HFF-Myc (cell line): ENCODE results near the gene GNB1L.

ENCODE experiments used
- DNase-seq: peaks from one replicate; pipeline ENCODE4 v3.0.0-alpha.2; 2011; ENCODE audit warnings: low read depth; ENCODE audit errors: extremely low read depth
- H3K4me3 ChIP-seq: replicated peaks from 2 replicates; pipeline ENCODE4 v1.5.1; 2011; ENCODE audit warnings: low read depth, mild to moderate bottlenecking, control low read depth, low read length
- CTCF ChIP-seq: IDR thresholded peaks from 2 replicates; pipeline ENCODE4 v1.5.1; 2012; ENCODE audit warnings: mild to moderate bottlenecking, low read depth, low read length, control low read depth; ENCODE audit errors: missing control alignments

The GNB1L gene

GRCh38 chr22:19741053-19741452, 113.6 kb downstream of the GNB1L start:
- no peak overlapping the region for H3K4me3 ChIP-seq
- no peak for DNase-seq
- TF ChIP-seq CTCF = no peak

- no peak for DNase-seq
- H3K4me3 ChIP-seq = no peak overlapping the region
- TF ChIP-seq CTCF = no peak
Observed at GRCh38 chr22:19740586-19740985, 114.1 kb downstream of the GNB1L start.

GRCh38 chr22:19739911-19740449, 114.7 kb downstream of the GNB1L start:
- no peak overlapping the region for H3K4me3 ChIP-seq
- TF ChIP-seq CTCF = no peak
- DNase-seq = no peak

- no peak for DNase-seq
- no peak overlapping the region for H3K4me3 ChIP-seq
- no peak for TF ChIP-seq CTCF
Observed at GRCh38 chr22:19739448-19739895, 115.2 kb downstream of the GNB1L start.

GRCh38 chr22:19738664-19739447, 115.8 kb downstream of the GNB1L start:
- no peak overlapping the region for H3K4me3 ChIP-seq
- DNase-seq = no peak
- TF ChIP-seq CTCF = no peak

GRCh38 chr22:19737846-19738663, 116.6 kb downstream of the GNB1L start:
- DNase-seq = no peak
- TF ChIP-seq CTCF = no peak
- H3K4me3 ChIP-seq = no peak overlapping the region
